ENCODE results near the gene ZNF679.
"Not testable (repeated sequence)": the region's sequence is repeated elsewhere in the genome, so short reads cannot be mapped to it uniquely, and the experiment has no call there.

Gene ZNF679

DNA sequence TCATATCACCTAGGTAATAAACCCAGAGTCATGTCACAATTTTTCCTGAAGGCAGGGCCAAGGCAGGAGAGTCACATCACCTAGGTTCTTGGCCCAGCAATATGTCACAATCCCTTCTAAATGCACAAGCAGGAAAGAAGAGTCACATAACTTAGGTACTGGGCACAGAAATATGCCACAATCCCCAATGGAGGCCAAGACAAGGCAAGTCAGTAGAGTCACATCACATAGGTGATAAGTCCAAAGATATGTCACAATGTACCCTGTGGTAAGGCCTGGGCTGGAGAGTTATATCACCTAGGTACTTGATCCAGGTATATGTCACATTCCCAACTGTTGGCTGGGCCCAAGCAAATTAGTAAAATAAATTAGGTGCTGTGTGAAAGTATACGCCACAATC is at the start of gene ZNF679:
ZNF679 (plus strand) TSS at position 301 of the 400 bp plus-strand sequence. CDS start 20,644 bp downstream, outside the sequence.
- not testable (repeated sequence) for H3K9ac ChIP-seq (ENCODE audit: insufficient read length); H3K9me3 ChIP-seq (ENCODE audit: low read depth, low read length); H3K4me3 ChIP-seq; DNase-seq (ENCODE audit: low read depth, low spot score); H3K36me3 ChIP-seq (ENCODE audit: insufficient read depth, low read length); H3K27ac ChIP-seq

DNA sequence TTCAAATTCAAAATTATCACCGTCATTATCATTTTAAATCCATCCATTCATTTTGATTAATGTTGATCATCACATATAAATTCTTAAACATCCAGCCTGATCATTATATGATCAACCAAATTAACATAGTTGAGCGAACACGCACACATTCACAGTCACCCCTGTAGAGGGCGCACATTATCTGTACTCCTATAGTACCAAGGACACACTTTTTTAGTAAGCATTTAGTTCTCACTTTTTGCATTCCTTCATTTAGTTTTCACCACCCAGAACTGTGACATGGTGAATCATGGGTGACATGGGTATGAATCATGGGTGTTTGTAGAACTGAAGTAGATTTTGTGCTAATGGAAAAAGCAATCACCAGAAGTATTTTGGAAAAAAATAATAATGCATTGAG is 47.3 kb upstream of the ZNF679 start:
- TF ChIP-seq POLR2AphosphoS5 (IDR thresholded peaks at IDR 0.05; ENCODE audit: borderline replicate concordance, low read depth, low read length) (no peak), FOXP2 (optimal IDR thresholded peaks at IDR 0.05; ENCODE audit: control extremely low read depth, extremely low read length, insufficient read depth) (no peak), EZH2 (IDR thresholded peaks at IDR 0.05) (no peak)
- Histone ChIP-seq H3K27ac (no peak overlapping the region), H3K9me3 (ENCODE audit: low read depth, low read length) (no peaks in the 10 kb centered on the region), H3K9ac (ENCODE audit: insufficient read length) (no peak overlapping the region), H3K4me3 (no peak overlapping the region), H3K36me3 (ENCODE audit: insufficient read depth, low read length) (no peaks in the 10 kb centered on the region)
- DNase-seq (ENCODE audit: low read depth, low spot score), result no peak

DNA sequence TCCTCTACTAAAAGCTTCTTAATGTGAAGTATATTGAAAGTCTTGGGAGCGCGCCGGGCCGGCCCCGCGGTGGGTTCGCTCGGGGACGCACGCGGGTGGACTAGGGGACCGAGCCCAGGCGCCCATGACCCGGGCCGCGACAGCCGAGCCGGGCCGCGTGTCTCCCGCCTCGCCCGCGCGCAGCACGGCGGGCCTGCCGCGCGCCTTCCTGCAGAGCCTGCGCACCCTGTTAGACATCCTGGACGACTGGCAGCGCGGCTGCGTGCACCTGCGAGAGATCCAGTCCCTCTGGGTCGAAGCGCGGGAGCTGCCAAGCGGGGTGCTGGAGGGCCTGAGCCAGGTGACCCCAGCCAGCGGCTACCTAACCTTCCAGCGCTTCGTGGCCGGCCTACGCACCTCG is 46.7 kb upstream of the ZNF679 start:
- TF ChIP-seq EZH2 (IDR thresholded peaks at IDR 0.05) (no peak), POLR2AphosphoS5 (IDR thresholded peaks at IDR 0.05; ENCODE audit: borderline replicate concordance, low read depth, low read length) (no peak), FOXP2 (optimal IDR thresholded peaks at IDR 0.05; ENCODE audit: control extremely low read depth, extremely low read length, insufficient read depth) (no peak)
- no peaks in the 10 kb centered on the region for H3K9me3 ChIP-seq (ENCODE audit: low read depth, low read length)
- DNase-seq (ENCODE audit: low read depth, low spot score), result no peak
- no peak overlapping the region for H3K27ac ChIP-seq
- H3K36me3 ChIP-seq (ENCODE audit: insufficient read depth, low read length), result no peaks in the 10 kb centered on the region
- no peak overlapping the region for H3K9ac ChIP-seq (ENCODE audit: insufficient read length)
- H3K4me3 ChIP-seq, result no peak overlapping the region

DNA sequence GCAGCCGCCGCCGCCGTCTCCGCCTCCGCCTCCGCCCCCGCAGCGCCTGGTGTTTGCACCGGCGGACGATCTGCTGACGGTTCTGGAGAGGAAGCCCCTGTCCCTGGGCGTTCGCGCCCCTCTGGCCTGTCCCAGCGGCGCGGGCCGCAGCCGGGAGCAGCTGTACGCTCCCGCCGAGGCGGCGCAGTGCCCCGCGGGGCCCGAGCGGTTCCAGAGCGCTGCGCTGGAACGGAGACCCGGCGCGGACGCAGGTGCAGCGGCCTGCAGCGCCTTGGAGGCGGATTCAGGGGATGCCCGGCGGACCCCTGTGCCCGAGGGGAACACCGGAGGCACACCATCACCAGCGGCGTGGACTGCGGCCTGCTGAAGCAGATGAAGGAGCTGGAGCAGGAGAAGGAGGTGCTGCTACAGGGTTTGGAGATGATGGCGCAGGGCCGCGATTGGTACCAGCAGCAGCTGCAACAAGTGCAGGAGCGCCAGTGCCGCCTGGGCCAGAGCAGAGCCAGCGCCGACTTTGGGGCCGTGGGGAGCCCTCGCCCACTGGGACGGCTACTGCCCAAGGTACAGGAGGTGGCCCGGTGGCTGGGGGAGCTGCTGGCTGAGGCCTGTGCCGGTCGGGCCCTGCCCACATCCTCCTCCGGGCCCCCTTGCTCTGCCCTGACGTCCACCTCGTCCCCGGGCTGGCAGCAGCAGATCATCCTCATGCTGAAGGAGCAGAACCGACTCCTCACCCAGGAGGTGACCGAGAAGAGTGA is 46.1 kb upstream of the ZNF679 start:
- Histone ChIP-seq H3K4me3 (no peak overlapping the region), H3K27ac (no peak overlapping the region), H3K36me3 (ENCODE audit: insufficient read depth, low read length) (no peaks in the 10 kb centered on the region), H3K9me3 (ENCODE audit: low read depth, low read length) (no peaks in the 10 kb centered on the region), H3K9ac (ENCODE audit: insufficient read length) (no peak overlapping the region)
- DNase-seq (ENCODE audit: low read depth, low spot score), result no peak
- no peak for TF ChIP-seq FOXP2 (optimal IDR thresholded peaks at IDR 0.05; ENCODE audit: control extremely low read depth, extremely low read length, insufficient read depth)
- no peak for TF ChIP-seq EZH2 (IDR thresholded peaks at IDR 0.05)
- TF ChIP-seq POLR2AphosphoS5 (IDR thresholded peaks at IDR 0.05; ENCODE audit: borderline replicate concordance, low read depth, low read length), result no peak

DNA sequence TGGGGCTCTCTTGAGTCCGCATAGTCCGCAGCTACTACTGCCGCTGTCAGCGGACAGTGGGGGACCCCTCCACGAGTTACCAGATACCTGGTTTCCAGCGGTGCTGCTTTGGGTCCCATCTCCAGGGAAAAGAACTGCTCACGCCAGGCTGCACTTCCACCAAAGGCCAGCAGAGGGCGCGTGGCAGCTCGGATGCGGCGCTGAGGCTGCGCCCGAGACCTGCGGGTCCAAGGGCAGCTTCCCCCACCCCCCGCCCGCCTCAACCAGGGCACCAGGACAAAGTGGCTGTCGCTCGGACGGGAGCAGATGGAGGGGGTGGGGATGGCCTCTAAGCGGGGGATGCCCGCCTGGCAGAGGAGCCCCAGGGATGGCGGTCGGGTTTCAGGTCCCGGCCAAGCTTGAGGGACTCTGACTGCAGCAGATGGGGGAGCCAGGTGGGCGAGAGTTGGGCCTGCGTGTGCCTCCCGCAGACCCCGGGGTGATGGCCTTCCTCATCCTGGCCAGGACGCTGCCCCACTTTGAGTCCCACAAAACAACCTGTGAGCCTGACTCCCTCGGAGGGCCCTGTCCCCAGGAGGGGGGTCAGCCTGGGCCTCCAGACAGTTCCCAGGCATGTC is 45.0 kb upstream of the ZNF679 start:
- no peak overlapping the region for H3K27ac ChIP-seq
- no peak for DNase-seq (ENCODE audit: low read depth, low spot score)
- TF ChIP-seq FOXP2 (optimal IDR thresholded peaks at IDR 0.05; ENCODE audit: control extremely low read depth, extremely low read length, insufficient read depth) (no peak), EZH2 (IDR thresholded peaks at IDR 0.05) (no peak), POLR2AphosphoS5 (IDR thresholded peaks at IDR 0.05; ENCODE audit: borderline replicate concordance, low read depth, low read length) (no peak)
- no peaks in the 10 kb centered on the region for H3K9me3 ChIP-seq (ENCODE audit: low read depth, low read length)
- no peaks in the 10 kb centered on the region for H3K36me3 ChIP-seq (ENCODE audit: insufficient read depth, low read length)
- H3K4me3 ChIP-seq, result no peak overlapping the region
- no peak overlapping the region for H3K9ac ChIP-seq (ENCODE audit: insufficient read length)

DNA sequence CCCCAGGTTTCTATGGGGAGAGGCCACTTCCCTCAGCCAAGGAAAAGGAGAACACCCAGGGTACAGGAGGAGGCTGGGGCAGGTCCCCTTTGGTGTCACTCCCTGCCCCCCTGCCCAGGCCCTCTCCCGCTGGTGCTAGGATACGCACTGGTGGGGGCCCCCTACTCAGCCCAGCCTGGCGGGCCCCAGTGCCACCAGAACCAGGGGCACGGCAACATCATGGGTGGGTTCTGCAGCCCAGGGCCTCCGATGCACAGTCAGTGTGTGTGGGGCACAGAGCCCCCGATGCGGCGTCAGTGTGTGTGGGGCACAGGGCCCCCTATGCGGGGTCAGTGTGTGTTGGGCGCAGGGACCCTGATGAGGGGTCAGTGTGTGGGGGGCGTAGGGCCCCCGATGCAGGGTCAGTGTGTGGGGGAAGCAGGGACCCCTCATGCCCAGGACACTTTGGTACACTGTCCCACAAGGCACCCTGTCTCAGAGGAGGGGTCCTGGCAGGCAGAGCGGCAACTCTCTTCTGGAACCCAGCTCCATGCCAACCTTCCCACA is 44.4 kb upstream of the ZNF679 start:
- no peak for DNase-seq (ENCODE audit: low read depth, low spot score)
- Histone ChIP-seq H3K27ac (no peak overlapping the region), H3K9me3 (ENCODE audit: low read depth, low read length) (no peaks in the 10 kb centered on the region), H3K9ac (ENCODE audit: insufficient read length) (no peak overlapping the region), H3K36me3 (ENCODE audit: insufficient read depth, low read length) (no peaks in the 10 kb centered on the region), H3K4me3 (no peak overlapping the region)
- TF ChIP-seq EZH2 (IDR thresholded peaks at IDR 0.05) (no peak), FOXP2 (optimal IDR thresholded peaks at IDR 0.05; ENCODE audit: control extremely low read depth, extremely low read length, insufficient read depth) (no peak), POLR2AphosphoS5 (IDR thresholded peaks at IDR 0.05; ENCODE audit: borderline replicate concordance, low read depth, low read length) (no peak)

DNA sequence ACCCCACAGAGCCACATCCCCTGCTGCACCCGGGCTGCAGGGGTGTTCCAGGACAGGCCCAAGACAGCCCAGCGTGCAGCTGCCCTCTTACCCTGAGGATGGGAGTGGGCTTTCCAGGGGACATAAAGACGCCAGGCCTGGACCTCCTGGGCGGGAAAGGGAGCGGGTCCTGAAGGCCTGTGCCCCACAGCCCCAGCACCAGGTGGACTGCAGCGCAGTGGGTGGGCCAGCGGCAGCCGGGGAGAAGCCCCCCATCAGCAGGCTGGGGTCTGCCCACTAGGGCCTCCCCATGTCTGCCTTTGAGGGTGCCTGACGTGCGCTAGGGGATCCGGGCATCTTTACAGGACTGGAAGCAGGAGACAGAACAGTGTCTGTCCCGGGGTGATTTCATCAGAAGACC is 43.9 kb upstream of the ZNF679 start:
- H3K9ac ChIP-seq (ENCODE audit: insufficient read length), result no peak overlapping the region
- TF ChIP-seq FOXP2 (optimal IDR thresholded peaks at IDR 0.05; ENCODE audit: control extremely low read depth, extremely low read length, insufficient read depth) (no peak), EZH2 (IDR thresholded peaks at IDR 0.05) (no peak), POLR2AphosphoS5 (IDR thresholded peaks at IDR 0.05; ENCODE audit: borderline replicate concordance, low read depth, low read length) (no peak)
- no peak overlapping the region for H3K27ac ChIP-seq
- no peaks in the 10 kb centered on the region for H3K9me3 ChIP-seq (ENCODE audit: low read depth, low read length)
- H3K4me3 ChIP-seq, result no peak overlapping the region
- no peaks in the 10 kb centered on the region for H3K36me3 ChIP-seq (ENCODE audit: insufficient read depth, low read length)
- DNase-seq (ENCODE audit: low read depth, low spot score), result no peak

DNA sequence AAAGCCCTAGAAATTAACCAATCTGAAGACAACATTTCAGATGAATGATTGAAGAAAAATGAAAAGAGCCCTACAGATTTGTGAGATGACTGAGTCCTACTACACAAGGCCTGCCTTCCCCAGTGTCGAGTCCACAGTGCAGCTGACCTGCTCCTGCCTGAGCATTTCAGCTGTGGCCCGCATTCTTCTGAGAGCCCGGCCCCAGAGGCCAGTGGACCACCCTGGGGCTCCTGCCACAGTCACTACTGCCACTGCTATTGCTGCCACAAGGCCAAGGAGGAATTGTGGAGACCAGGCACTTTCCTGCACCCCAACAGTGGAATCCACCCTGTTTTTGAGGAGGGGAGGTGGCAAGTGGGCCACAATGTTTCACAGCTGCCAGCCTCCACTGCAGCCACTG is 40.9 kb upstream of the ZNF679 start:
- Histone ChIP-seq H3K4me3 (no peak overlapping the region), H3K9ac (ENCODE audit: insufficient read length) (no peak overlapping the region), H3K27ac (no peak overlapping the region), H3K9me3 (ENCODE audit: low read depth, low read length) (no peaks in the 10 kb centered on the region), H3K36me3 (ENCODE audit: insufficient read depth, low read length) (no peaks in the 10 kb centered on the region)
- no peak for TF ChIP-seq EZH2 (IDR thresholded peaks at IDR 0.05)
- TF ChIP-seq POLR2AphosphoS5 (IDR thresholded peaks at IDR 0.05; ENCODE audit: borderline replicate concordance, low read depth, low read length), result no peak
- TF ChIP-seq FOXP2 (optimal IDR thresholded peaks at IDR 0.05; ENCODE audit: control extremely low read depth, extremely low read length, insufficient read depth), result no peak
- no peak for DNase-seq (ENCODE audit: low read depth, low spot score)

All from SK-N-MC (cell line).